GM18511 (cell line): ENCODE data around the gene VAPA.

Source experiments
- ATAC-seq: cut with Tn5 transposase; IDR thresholded peaks from one replicate; pipeline ENCODE4 v1.9.1; 2021; ENCODE audit warnings: mild to moderate bottlenecking, moderate library complexity; ENCODE audit not compliant: unreplicated experiment

The VAPA gene

DNA sequence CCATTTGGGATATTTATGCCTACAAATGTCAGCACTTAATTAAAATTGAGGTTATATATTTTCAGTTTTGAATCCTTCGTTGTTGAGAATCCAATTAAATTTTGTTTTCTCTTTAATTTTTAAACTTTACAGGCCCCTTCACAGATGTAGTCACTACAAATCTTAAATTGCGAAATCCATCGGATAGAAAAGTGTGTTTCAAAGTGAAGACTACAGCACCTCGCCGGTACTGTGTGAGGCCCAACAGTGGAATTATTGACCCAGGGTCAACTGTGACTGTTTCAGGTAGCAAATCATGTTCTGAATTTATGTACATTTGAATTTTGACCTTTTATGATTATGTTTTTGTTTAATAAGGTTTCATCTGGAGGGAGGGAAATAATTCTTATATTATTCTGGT is 17.9 kb downstream of the VAPA start:
- no peak for ATAC-seq

GRCh38 chr18:9933865-9934264 is 20.0 kb downstream of the VAPA start:
- no peak for ATAC-seq

DNA sequence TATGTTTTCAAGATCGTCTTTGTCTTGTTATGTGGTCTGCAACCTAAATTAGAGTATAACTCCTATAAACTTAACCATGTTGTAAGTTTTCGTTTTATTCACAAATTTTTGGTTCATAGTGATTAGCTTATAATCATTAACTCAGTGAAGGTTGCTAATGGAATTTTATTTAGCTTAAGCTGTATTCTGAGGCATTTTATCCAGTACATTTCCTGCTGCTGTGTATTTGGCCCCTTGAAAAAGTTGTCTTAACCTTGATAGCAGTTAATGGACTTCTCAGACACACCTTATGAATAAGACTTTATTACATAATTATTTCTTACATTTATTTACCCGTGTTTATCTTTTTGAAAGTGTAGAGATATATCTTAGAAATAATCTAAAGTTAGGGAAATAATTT is 20.5 kb downstream of the VAPA start:
- ATAC-seq, result no peak

DNA sequence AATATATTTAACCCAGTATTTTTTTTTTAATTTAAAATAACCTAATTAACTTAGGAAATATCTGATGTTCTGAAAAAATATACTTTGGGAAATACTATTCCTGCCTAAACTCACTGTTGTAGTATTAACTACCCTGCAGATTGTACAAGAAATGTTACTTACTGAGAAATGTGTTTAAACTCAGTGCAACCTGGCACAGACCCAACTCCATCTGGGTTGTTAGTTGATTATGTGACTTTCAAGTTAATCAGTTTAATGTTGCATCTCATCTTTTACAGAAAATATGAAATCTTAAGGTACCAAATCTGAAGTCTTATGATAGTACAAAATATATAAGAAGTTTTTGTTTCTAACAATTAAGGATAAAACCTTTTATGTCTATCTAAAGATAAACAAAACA is 27.3 kb downstream of the VAPA start:
- no peak for ATAC-seq

DNA sequence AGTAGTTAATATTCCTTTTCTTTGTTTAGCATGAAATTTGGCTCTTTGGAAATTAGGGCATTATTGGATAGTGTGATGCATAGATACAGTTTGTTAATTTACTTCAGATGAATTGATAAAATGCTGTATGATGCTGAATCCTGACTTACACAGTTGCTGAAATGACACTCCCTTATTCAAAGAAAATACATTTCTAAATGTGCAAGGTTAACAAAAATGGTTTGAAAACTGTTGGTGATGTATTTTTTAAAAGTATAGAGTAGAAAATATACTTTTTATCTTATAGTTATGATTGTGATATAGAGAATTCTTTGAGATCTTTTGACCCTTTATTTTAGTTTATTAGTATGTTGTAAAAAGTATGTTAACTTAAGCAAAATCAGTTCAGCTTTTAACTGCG is 27.8 kb downstream of the VAPA start:
- ATAC-seq, result no peak

- no peak for ATAC-seq
These were observed 29.5 kb downstream of the VAPA start for GRCh38 chr18:9943311-9943710.

GRCh38 chr18:9944805-9945204 is 31.0 kb downstream of the VAPA start:
- no peak for ATAC-seq

DNA sequence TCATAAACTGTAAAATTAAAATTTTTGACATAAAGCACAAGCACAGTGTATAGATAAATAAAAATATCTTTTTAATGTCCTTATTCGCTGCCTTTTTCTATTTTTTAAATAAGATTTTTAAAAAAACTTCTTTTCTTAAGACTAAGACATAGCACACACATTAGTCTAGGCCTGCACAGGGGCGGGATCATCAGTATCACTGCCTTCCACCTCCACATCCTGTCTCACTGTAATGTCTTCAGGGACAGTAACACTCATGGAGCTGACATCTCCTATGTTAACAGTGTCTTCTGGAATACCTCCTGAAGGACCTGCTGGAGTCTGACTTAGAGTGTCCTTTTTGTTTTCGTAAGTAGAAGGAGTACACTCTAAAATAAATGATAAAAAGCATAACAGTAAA is 33.0 kb downstream of the VAPA start:
- no peak for ATAC-seq

DNA sequence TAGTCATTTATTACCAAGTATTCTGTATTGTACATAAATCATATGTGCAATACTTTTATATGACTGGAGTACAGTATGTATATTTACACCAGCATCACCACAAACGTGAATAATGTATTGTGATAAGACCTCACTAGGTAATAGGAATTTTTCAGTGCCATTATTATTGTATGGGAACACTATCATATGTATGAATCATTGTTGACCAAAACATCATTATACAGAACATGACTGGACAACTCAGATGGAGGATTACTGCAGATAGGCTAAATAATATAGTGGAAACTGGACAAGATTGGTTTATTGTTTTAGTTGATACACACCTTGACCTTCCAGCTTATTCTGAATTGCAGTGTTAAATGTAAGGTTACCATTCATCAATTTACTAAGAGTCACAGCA is 33.4 kb downstream of the VAPA start:
- no peak for ATAC-seq

GRCh38 chr18:9949315-9949714 is 35.5 kb downstream of the VAPA start:
- no peak for ATAC-seq

GRCh38 chr18:9949861-9950260 is 36.0 kb downstream of the VAPA start:
- no peak for ATAC-seq

- no peak for ATAC-seq
These were observed 36.6 kb downstream of the VAPA start for GRCh38 chr18:9950289-9951016.

DNA sequence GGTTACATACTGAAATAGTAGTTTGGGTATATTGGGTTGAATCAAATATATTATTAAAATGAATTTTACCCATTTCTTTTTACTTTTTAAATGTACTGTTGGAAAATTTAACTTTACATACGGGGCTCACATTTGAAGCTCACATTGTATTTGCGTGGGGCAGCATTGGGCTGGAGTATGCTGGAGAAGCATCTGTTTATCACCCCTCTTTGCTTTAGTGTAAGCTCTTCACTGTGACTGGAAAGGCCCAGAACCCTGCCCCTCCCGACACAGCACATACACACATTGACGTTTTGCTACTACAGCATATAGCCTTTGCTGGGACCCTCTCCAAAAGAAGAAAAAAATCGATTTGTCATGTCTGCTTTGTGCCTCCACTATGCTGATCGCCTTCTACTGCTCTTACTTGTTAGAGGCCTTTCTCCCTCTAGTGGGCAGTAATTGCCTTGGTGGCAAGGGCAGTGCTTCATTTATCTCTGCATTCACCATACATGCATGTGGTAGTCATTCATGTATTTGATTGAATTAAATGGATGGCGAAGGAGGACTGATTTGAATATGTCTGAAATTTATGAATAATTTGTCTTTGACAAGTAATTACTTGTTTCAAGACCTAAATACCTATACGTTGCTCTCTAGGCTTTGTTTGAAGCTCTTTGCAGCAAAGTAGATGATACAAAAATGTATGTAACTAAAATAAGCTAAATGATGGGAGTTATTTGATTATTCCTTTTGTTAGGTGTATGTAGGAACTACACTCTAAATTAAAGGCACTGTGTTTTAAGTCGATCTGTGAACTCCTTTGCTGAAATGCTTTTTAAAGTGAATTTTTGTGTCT is 37.4 kb downstream of the VAPA start:
- no peak for ATAC-seq

DNA sequence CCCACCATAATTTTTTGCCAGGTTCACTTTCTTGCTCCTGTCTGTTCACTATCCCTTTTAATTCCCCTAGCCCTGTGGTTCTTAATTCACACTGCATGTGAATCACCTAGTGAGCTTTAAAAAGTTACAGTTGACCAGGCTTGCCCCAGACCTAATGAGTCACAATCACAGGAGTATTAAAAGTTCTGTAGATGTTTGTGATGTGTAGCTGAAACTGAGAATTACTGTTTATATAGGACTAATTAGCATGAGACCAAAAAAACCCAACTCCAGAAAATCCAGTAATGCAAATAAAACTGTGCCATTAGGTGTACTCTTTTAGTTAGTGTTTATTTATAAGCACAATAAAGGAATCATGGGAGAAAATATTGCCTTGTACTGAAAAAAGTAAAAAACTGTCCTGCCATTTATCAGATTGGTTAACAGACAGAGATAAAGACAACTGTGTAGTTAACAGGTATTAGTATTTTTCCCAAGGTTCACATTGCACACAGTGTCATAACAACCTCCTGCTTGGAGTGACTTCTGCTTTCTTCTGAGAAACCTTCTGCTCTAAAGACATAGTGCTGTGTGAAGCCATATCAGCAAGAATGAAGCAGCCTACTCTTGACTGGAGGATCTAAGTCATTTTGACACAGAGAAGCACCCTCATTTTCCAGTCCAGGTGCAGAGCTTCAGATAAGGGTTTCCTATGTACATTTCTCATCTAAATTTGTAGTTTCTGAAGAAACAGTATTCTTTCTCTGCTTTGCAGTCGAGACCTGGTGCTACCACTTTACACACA is 39.0 kb downstream of the VAPA start:
- ATAC-seq, result no peak

DNA sequence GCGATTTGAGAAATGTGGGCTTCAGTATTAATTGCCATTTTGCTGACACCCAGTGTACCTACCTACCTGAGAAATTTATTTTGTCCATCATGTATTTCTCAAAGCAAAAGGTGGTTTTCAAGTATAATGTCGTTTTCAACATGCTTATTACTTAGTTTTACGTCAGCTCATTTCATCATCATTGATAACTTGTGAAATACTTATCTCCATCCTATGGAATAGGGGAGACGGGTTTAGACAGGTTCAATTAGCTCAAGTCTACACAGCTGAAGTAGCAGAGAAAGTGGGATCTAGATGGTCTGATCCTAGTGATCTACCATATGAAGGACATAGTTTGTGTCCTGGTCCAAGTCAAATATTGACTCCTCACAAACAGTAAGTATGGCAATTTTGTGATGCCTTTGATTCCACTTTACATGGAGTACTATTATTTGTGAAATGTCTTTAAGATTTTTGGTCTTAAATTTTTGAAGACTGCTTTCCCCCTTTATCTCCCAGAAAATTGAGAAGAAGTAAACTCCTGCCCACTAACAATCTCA is 45.1 kb downstream of the VAPA start:
- ATAC-seq, result no peak

DNA sequence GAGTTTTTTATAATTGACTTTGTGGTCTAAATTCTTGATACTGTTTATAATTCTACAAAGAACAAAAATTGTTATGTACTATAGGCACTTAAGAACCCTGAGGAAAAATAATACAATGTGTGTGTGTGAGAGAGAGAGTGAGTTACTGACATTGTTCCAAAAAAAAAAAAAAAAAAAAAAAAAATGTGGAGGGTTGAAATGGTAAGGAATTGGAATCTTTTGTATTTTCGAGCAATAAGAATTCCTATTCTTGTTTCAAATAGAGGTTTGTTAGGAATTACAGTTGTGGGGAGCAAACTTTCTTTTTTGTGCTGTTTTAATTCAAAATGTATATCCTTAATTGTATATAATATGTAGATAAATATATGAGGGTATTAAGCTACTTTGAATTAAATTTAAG is 45.7 kb downstream of the VAPA start:
- ATAC-seq, result no peak

DNA sequence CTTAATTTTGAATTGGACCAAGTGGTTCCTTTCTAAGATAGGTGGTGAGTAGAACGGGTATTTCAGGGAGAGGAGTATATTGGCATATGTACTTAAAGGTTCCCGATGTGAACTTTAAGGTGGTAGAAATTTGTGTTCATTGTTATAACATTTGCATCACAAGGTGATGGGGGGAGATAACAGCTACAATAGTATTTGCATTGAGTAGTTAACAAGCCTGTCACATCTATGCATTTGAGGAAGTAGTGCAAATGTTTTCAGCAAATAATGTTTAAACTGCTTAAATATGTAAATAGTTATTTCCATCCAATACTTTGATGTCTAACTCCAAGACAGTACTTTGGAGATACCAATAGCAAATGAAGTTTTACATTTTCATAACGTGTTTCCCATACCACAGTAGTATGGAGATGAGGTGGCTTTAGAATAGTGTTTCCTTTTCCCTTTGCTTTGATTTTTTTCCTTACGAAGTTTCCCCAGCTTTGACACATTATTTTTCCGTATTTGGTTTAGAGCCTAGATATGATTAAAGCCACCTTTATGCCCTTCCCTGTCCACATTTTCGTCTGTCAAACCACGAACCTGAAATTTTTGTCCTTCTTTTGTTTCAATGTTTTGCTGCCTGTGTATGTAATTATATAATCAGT is 46.6 kb downstream of the VAPA start:
- no peak for ATAC-seq

DNA sequence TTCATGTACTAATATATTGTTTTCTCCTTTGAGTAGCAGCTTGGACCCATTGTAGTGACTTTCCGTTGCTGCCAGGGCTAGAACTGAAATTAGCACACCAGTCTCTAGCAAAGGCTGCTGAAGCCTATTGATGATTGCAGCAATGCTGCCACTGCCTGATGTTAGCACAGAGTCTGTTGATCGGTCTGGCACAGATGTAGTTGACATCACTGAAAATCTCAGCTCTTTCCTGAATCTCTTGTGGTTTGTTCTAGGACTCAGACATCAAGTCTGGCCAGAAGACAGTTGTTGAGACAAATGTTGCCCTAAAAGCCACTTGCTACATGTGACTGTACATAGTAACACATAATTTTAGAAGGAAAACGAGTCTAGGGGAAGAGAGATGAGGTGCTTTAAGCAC is 47.2 kb downstream of the VAPA start:
- no peak for ATAC-seq

- no peak for ATAC-seq
These were observed 52.2 kb downstream of the VAPA start for GRCh38 chr18:9965711-9966624.
